Activated naive CD8-positive, alpha-beta T cell treated with anti-CD3 and anti-CD28 coated beads, Interleukin-2, amount 50 U/mL, for 24 hours (primary cell): Measurements from ENCODE around the gene BRD2.
A peak's percentile ranks its signal among the peaks of the same experiment; 100 is the strongest.

Experiments used
- ATAC-seq: fragments of 150-1000 bp; cut with Tn5 transposase; one replicate; pipeline ENCODE4 v1.10.0; 2021
- DNase-seq: peaks from one replicate; pipeline ENCODE4 v3.0.0; 2021
- H3K27ac Mint-ChIP-seq: one replicate; pipeline ENCODE4 v1.8.0; 2021; ENCODE audit warnings: mild to moderate bottlenecking, mixed read lengths
- H3K27me3 Mint-ChIP-seq: one replicate; pipeline ENCODE4 v1.8.0; 2021; ENCODE audit warnings: mixed read lengths
- H3K36me3 Mint-ChIP-seq: one replicate; pipeline ENCODE4 v1.8.0; 2021; ENCODE audit warnings: low read depth, mixed read lengths
- H3K4me1 Mint-ChIP-seq: one replicate; pipeline ENCODE4 v1.8.0; 2021; ENCODE audit warnings: mixed read lengths
- H3K4me3 Mint-ChIP-seq: one replicate; pipeline ENCODE4 v1.8.0; 2021; ENCODE audit warnings: mild to moderate bottlenecking, moderate library complexity, mixed read lengths
- H3K9me3 Mint-ChIP-seq: one replicate; pipeline ENCODE4 v1.8.0; 2021; ENCODE audit warnings: mixed read lengths

Gene BRD2

GRCh38 chr6:33014841-33015634 lies 46.6 kb downstream of the BRD2 start:
- peak; percentile 41 for DNase-seq
- Mint-ChIP-seq H3K9me3 (no peaks in the 10 kb centered on the region), H3K4me3 (no peak overlapping the region), H3K4me1 (peaks cover 34% of the 10 kb centered on the region), H3K27ac (no peak overlapping the region), H3K27me3 (no peaks in the 10 kb centered on the region), H3K36me3 (no peaks in the 10 kb centered on the region)
- ATAC-seq = no peak

- H3K9me3 Mint-ChIP-seq = no peaks in the 10 kb centered on the region
- no peak for DNase-seq
- H3K36me3 Mint-ChIP-seq = no peaks in the 10 kb centered on the region
- H3K27me3 Mint-ChIP-seq = no peaks in the 10 kb centered on the region
- H3K4me3 Mint-ChIP-seq = no peak overlapping the region
- ATAC-seq = no peak
- H3K4me1 Mint-ChIP-seq = peaks cover 38% of the 10 kb centered on the region
- no peak overlapping the region for H3K27ac Mint-ChIP-seq
Observed at GRCh38 chr6:33015798-33016197, 47.4 kb downstream of the BRD2 start.

GRCh38 chr6:33017018-33017417 lies 48.6 kb downstream of the BRD2 start:
- H3K36me3 Mint-ChIP-seq = no peaks in the 10 kb centered on the region
- H3K4me3 Mint-ChIP-seq = no peak overlapping the region
- H3K27me3 Mint-ChIP-seq = no peaks in the 10 kb centered on the region
- ATAC-seq = no peak
- no peak for DNase-seq
- H3K9me3 Mint-ChIP-seq = no peaks in the 10 kb centered on the region
- peak overlapping the region; percentile 33 for H3K27ac Mint-ChIP-seq
- peaks cover 38% of the 10 kb centered on the region for H3K4me1 Mint-ChIP-seq

- Mint-ChIP-seq H3K36me3 (no peaks in the 10 kb centered on the region), H3K4me1 (peaks cover 38% of the 10 kb centered on the region), H3K27ac (peak overlapping the region; percentile 84), H3K9me3 (no peaks in the 10 kb centered on the region), H3K27me3 (no peaks in the 10 kb centered on the region), H3K4me3 (peak overlapping the region; percentile 13)
- DNase-seq (no peak), ATAC-seq (no peak)
Observed at GRCh38 chr6:33017694-33018353, 49.4 kb downstream of the BRD2 start.

GRCh38 chr6:33018418-33018817 lies 50.0 kb downstream of the BRD2 start:
- Mint-ChIP-seq H3K4me3 (peak overlapping the region; percentile 8), H3K36me3 (no peaks in the 10 kb centered on the region), H3K27ac (peak overlapping the region; percentile 84), H3K27me3 (no peaks in the 10 kb centered on the region), H3K4me1 (peaks cover 38% of the 10 kb centered on the region), H3K9me3 (no peaks in the 10 kb centered on the region)
- ATAC-seq (no peak), DNase-seq (no peak)

GRCh38 chr6:33018904-33019303 lies 50.5 kb downstream of the BRD2 start:
- Mint-ChIP-seq H3K9me3 (no peaks in the 10 kb centered on the region), H3K36me3 (no peaks in the 10 kb centered on the region), H3K27ac (peak overlapping the region; percentile 84), H3K4me3 (peak overlapping the region; percentile 72), H3K4me1 (peaks cover 38% of the 10 kb centered on the region), H3K27me3 (no peaks in the 10 kb centered on the region)
- peak; percentile 52 for DNase-seq
- ATAC-seq = peak; percentile 85

GRCh38 chr6:33019372-33019771 lies 51.0 kb downstream of the BRD2 start:
- H3K4me1 Mint-ChIP-seq = peaks cover 38% of the 10 kb centered on the region
- H3K9me3 Mint-ChIP-seq = no peaks in the 10 kb centered on the region
- ATAC-seq (no peak), DNase-seq (no peak)
- H3K27me3 Mint-ChIP-seq = no peaks in the 10 kb centered on the region
- H3K36me3 Mint-ChIP-seq = no peaks in the 10 kb centered on the region
- H3K27ac Mint-ChIP-seq = peak overlapping the region; percentile 84
- H3K4me3 Mint-ChIP-seq = peak overlapping the region; percentile 72

GRCh38 chr6:33021917-33022316 lies 53.5 kb downstream of the BRD2 start:
- peaks cover 38% of the 10 kb centered on the region for H3K4me1 Mint-ChIP-seq

GRCh38 chr6:33023536-33023935 lies 55.1 kb downstream of the BRD2 start:
- H3K4me1 Mint-ChIP-seq = peaks cover 32% of the 10 kb centered on the region
- no peak overlapping the region for H3K4me3 Mint-ChIP-seq
- H3K27ac Mint-ChIP-seq = no peak overlapping the region
- no peaks in the 10 kb centered on the region for H3K27me3 Mint-ChIP-seq
- no peaks in the 10 kb centered on the region for H3K9me3 Mint-ChIP-seq
- ATAC-seq (no peak), DNase-seq (no peak)
- no peaks in the 10 kb centered on the region for H3K36me3 Mint-ChIP-seq

More at GRCh38 chr6:33021917-33022316, 53.5 kb downstream of the BRD2 start:
- Mint-ChIP-seq H3K9me3 (no peaks in the 10 kb centered on the region), H3K4me3 (no peak overlapping the region), H3K36me3 (no peaks in the 10 kb centered on the region), H3K27me3 (no peaks in the 10 kb centered on the region), H3K27ac (no peak overlapping the region)
- DNase-seq (no peak), ATAC-seq (no peak)

- H3K9me3 Mint-ChIP-seq = no peaks in the 10 kb centered on the region
- no peaks in the 10 kb centered on the region for H3K36me3 Mint-ChIP-seq
- DNase-seq (no peak), ATAC-seq (no peak)
- H3K4me3 Mint-ChIP-seq = no peak overlapping the region
- no peaks in the 10 kb centered on the region for H3K27me3 Mint-ChIP-seq
- H3K4me1 Mint-ChIP-seq = peaks cover 31% of the 10 kb centered on the region
- H3K27ac Mint-ChIP-seq = no peak overlapping the region
Observed at GRCh38 chr6:33024521-33024920, 56.1 kb downstream of the BRD2 start.

- Mint-ChIP-seq H3K4me3 (no peak overlapping the region), H3K9me3 (no peaks in the 10 kb centered on the region), H3K36me3 (no peaks in the 10 kb centered on the region), H3K27me3 (no peaks in the 10 kb centered on the region), H3K27ac (peak overlapping the region; percentile 75), H3K4me1 (peaks cover 30% of the 10 kb centered on the region)
- ATAC-seq (no peak), DNase-seq (no peak)
Observed at GRCh38 chr6:33028220-33028849, 59.9 kb downstream of the BRD2 start.

- Mint-ChIP-seq H3K27me3 (peaks cover 3% of the 10 kb centered on the region), H3K27ac (peak overlapping the region; percentile 87), H3K4me3 (no peak overlapping the region), H3K9me3 (peaks cover 1% of the 10 kb centered on the region), H3K4me1 (peaks cover 30% of the 10 kb centered on the region), H3K36me3 (no peaks in the 10 kb centered on the region)
- peak; percentile 85 for ATAC-seq
- no peak for DNase-seq
Observed at GRCh38 chr6:33029328-33030184, 61.2 kb downstream of the BRD2 start.

GRCh38 chr6:33030245-33030644 lies 61.9 kb downstream of the BRD2 start:
- H3K9me3 Mint-ChIP-seq = peaks cover 8% of the 10 kb centered on the region
- H3K4me1 Mint-ChIP-seq = peaks cover 27% of the 10 kb centered on the region
- ATAC-seq (no peak), DNase-seq (no peak)
- no peaks in the 10 kb centered on the region for H3K36me3 Mint-ChIP-seq
- peaks cover 9% of the 10 kb centered on the region for H3K27me3 Mint-ChIP-seq
- H3K4me3 Mint-ChIP-seq = no peak overlapping the region
- peak overlapping the region; percentile 87 for H3K27ac Mint-ChIP-seq
